ENCODE measurements around the gene KCNIP4. TPM values are rescaled to one million over a fixed set of nuclear protein-coding genes. Genes with fewer than 3 reads are reported as not detected.

KCNIP4 gene
- total and polyA plus RNA-seq, 2 donors (not counting 1 experiment from before 2014, with no cell fraction given) = not detected

- TF ChIP-seq EZH2 (IDR thresholded peaks at IDR 0.05; ENCODE audit: borderline replicate concordance, insufficient read depth, low read depth, low read length, poor library complexity, severe bottlenecking) = no peak
- TF ChIP-seq CTCF (IDR thresholded peaks at IDR 0.05) = no peak
- CTCF ChIA-PET = no interaction called here
Measured at GRCh38 chr4:21469438-21470300, 478.9 kb downstream of the KCNIP4 start.

GRCh38 chr4:21467551-21467950 lies 481.0 kb downstream of the KCNIP4 start:
- ATAC-seq (ENCODE audit: low read depth) (no peak), DNase-seq (no peak)
- Histone ChIP-seq H2AFZ (ENCODE audit: insufficient read depth, low read depth, low read length, poor library complexity, severe bottlenecking) (no peak overlapping the region), H3K4me3 (ENCODE audit: control extremely low read depth in 1 of 5, extremely low read depth in 1 of 5, insufficient read depth in 1 of 5, low read depth in 2 of 5, low read length in 4 of 5) (no peak overlapping the region), H3K27ac (ENCODE audit: low read length in 2 of 2) (no peak overlapping the region), H3K9ac (ENCODE audit: low read length) (no peak overlapping the region), H4K20me1 (ENCODE audit: control insufficient read depth, insufficient read depth, low read length, poor library complexity, severe bottlenecking) (no peaks in the 10 kb centered on the region), H3K4me2 (replicated peaks; ENCODE audit: low read depth, low read length, poor library complexity, severe bottlenecking) (no peak overlapping the region), H3K9me3 (ENCODE audit: control extremely low read depth in 1 of 3, control insufficient read depth in 2 of 3, insufficient read depth in 1 of 3, low read length in 2 of 3) (no peaks in the 10 kb centered on the region), H3K36me3 (replicated peaks in 1 of 2; ENCODE audit: control extremely low read depth in 1 of 2, control insufficient read depth in 1 of 2, extremely low read depth in 1 of 2, insufficient read depth in 2 of 2, low read length in 1 of 2) (no peaks in the 10 kb centered on the region), H3K27me3 (replicated peaks in 1 of 4; ENCODE audit: control extremely low read depth in 1 of 4, control insufficient read depth in 3 of 4, insufficient read depth in 4 of 4, low read length in 3 of 4) (no peaks in the 10 kb centered on the region), H3K4me1 (ENCODE audit: control insufficient read depth in 2 of 2, insufficient read depth in 2 of 2, low read length in 2 of 2) (no peaks in the 10 kb centered on the region), H3K79me2 (ENCODE audit: control insufficient read depth, insufficient read depth, low read length) (no peaks in the 10 kb centered on the region)
- Mint-ChIP-seq H3K4me3 (no peak overlapping the region), H3K4me1 (no peaks in the 10 kb centered on the region), H3K9me3 (ENCODE audit: insufficient read depth) (no peaks in the 10 kb centered on the region), H3K27ac (no peak overlapping the region), H3K27me3 (no peaks in the 10 kb centered on the region)
- WGBS (ENCODE audit: insufficient coverage) = 100% methylated on average over 1 of the region's 4 CpGs
- ChIA-PET POLR2A (no interaction called here), CTCF (no interaction called here)
- intact Hi-C loops (cut with micrococcal nuclease) = no loop called here
- TF ChIP-seq EZH2 (IDR thresholded peaks at IDR 0.05; ENCODE audit: borderline replicate concordance, insufficient read depth, low read depth, low read length, poor library complexity, severe bottlenecking) (no peak), CTCF (IDR thresholded peaks at IDR 0.05) (no peak)

More at GRCh38 chr4:21469438-21470300, 478.9 kb downstream of the KCNIP4 start:
- H3K27me3 Mint-ChIP-seq = no peaks in the 10 kb centered on the region
- WGBS (ENCODE audit: insufficient coverage) = 88% methylated on average over 2 of the region's 9 CpGs
- H3K79me2 ChIP-seq (ENCODE audit: control insufficient read depth, insufficient read depth, low read length) = no peaks in the 10 kb centered on the region
- POLR2A ChIA-PET = no interaction called here
- no peaks in the 10 kb centered on the region for H3K27me3 ChIP-seq (replicated peaks in 1 of 4; ENCODE audit: control extremely low read depth in 1 of 4, control insufficient read depth in 3 of 4, insufficient read depth in 4 of 4, low read length in 3 of 4)
- no peak overlapping the region for H3K9ac ChIP-seq (ENCODE audit: low read length)
- no peak overlapping the region for H3K4me3 Mint-ChIP-seq
- H3K4me1 ChIP-seq (ENCODE audit: control insufficient read depth in 2 of 2, insufficient read depth in 2 of 2, low read length in 2 of 2) = no peaks in the 10 kb centered on the region
- no peaks in the 10 kb centered on the region for H3K9me3 ChIP-seq (ENCODE audit: control extremely low read depth in 1 of 3, control insufficient read depth in 2 of 3, insufficient read depth in 1 of 3, low read length in 2 of 3)
- H2AFZ ChIP-seq (ENCODE audit: insufficient read depth, low read depth, low read length, poor library complexity, severe bottlenecking) = no peak overlapping the region
- intact Hi-C loops (cut with micrococcal nuclease) = no loop called here
- H3K4me2 ChIP-seq (replicated peaks; ENCODE audit: low read depth, low read length, poor library complexity, severe bottlenecking) = no peak overlapping the region
- H3K9me3 Mint-ChIP-seq (ENCODE audit: insufficient read depth) = no peaks in the 10 kb centered on the region
- no peak overlapping the region for H3K4me3 ChIP-seq (ENCODE audit: control extremely low read depth in 1 of 5, extremely low read depth in 1 of 5, insufficient read depth in 1 of 5, low read depth in 2 of 5, low read length in 4 of 5)
- ATAC-seq (ENCODE audit: low read depth) (no peak), DNase-seq (no peak)
- H3K36me3 ChIP-seq (replicated peaks in 1 of 2; ENCODE audit: control extremely low read depth in 1 of 2, control insufficient read depth in 1 of 2, extremely low read depth in 1 of 2, insufficient read depth in 2 of 2, low read length in 1 of 2) = no peaks in the 10 kb centered on the region
- no peak overlapping the region for H3K27ac ChIP-seq (ENCODE audit: low read length in 2 of 2)
- H3K27ac Mint-ChIP-seq = no peak overlapping the region
- no peaks in the 10 kb centered on the region for H3K4me1 Mint-ChIP-seq
- H4K20me1 ChIP-seq (ENCODE audit: control insufficient read depth, insufficient read depth, low read length, poor library complexity, severe bottlenecking) = no peaks in the 10 kb centered on the region
